HG03575 (cell line): Measurements from ENCODE around the gene TTLL6.
"Not testable (repeated sequence)": the region's sequence is repeated elsewhere in the genome, so short reads cannot be mapped to it uniquely, and the experiment has no call there.

Source experiments
- ATAC-seq: cut with Tn5 transposase; IDR thresholded peaks from one replicate; pipeline ENCODE4 v1.9.1; 2021; ENCODE audit not compliant: unreplicated experiment, insufficient number of reproducible peaks, low FRiP score; ENCODE audit errors: extremely low read depth

The TTLL6 gene

GRCh38 chr17:48718227-48718760, 98.7 kb downstream of the TTLL6 start:
- ATAC-seq = no peak

GRCh38 chr17:48717367-48718226, 99.4 kb downstream of the TTLL6 start:
- ATAC-seq = no peak

GRCh38 chr17:48716549-48716948, 100.5 kb downstream of the TTLL6 start:
- not testable (repeated sequence) for ATAC-seq

- no peak for ATAC-seq
These were observed 101.3 kb downstream of the TTLL6 start for GRCh38 chr17:48715496-48716399.
